Measurements from ENCODE around the gene UTS2B.

Gene UTS2B

DNA sequence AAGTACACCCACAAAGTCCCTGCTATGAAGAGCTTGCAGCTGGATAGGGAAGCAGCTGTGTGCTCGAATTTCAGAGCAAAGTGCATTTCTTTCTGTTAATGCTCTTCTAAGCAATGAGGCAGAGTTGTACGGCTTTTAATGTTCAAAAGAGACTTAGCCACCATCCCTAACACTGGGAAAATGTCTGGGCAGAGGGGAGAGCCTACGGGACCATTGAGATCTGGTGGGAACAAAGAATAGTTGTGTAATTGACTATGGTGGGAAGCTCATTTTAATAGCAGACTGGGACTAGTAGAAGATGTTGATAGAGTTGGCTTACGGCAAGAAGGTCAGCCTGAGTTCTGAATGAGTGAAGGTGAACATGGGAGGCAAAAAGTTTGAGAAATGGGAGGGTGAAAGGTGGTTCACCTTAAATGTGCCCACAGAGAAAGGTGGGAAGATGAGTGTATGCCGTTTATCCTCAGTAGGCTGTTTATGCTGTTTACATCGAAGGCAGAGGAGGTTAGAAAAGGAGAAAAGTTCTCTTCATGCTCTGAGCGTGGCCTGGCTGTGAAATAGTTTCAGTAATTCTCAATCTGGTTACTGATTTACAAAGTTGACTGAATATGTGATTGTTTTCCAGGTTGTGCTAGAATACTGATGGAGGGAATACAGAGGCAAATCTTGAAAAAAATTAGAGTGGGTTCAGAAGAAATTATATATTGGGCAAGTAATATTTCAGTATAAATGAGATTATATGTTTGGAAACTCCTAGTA, 22.9 kb upstream of the UTS2B start:
- H3K4me3 ChIP-seq (ENCODE audit: low read depth, low read length): peak overlapping the region; percentile 9
- no peak for TF ChIP-seq CTCF (IDR thresholded peaks at IDR 0.05; ENCODE audit: insufficient read depth, low read depth, low read length, missing control alignments)
- no peak for DNase-seq (ENCODE audit: low read depth)

GRCh38 chr3:191352014-191352413, 21.7 kb upstream of the UTS2B start:
- no peak overlapping the region for H3K4me3 ChIP-seq (ENCODE audit: low read depth, low read length)
- no peak for TF ChIP-seq CTCF (IDR thresholded peaks at IDR 0.05; ENCODE audit: insufficient read depth, low read depth, low read length, missing control alignments)
- no peak for DNase-seq (ENCODE audit: low read depth)

- no peak for DNase-seq (ENCODE audit: low read depth)
- no peak for TF ChIP-seq CTCF (IDR thresholded peaks at IDR 0.05; ENCODE audit: insufficient read depth, low read depth, low read length, missing control alignments)
These were observed 20.2 kb upstream of the UTS2B start for GRCh38 chr3:191350396-191351090.

DNA sequence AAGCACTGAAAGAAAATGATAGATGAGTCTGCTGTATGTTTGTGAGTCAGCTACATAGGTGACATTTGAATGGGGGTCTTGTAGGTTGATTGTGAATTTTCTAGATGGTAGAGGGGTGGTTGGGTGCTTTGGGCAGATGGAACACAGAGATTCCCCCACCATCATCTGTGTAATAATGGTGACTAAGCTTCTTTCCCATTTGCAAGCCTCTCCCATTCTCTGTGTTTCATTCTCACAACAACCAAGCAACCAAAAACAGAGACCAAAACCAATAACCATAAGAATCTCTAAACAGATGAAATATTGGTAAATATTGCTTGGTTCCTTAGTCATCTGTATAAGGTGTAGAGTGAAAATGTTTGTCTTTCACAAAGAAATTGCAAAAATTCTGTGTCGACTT, 17.8 kb upstream of the UTS2B start:
- no peak for TF ChIP-seq CTCF (IDR thresholded peaks at IDR 0.05; ENCODE audit: insufficient read depth, low read depth, low read length, missing control alignments)
- H3K4me3 ChIP-seq (ENCODE audit: low read depth, low read length): no peak overlapping the region
- no peak for DNase-seq (ENCODE audit: low read depth)

More at GRCh38 chr3:191350396-191351090, 20.2 kb upstream of the UTS2B start:
- no peak overlapping the region for H3K4me3 ChIP-seq (ENCODE audit: low read depth, low read length)

DNA sequence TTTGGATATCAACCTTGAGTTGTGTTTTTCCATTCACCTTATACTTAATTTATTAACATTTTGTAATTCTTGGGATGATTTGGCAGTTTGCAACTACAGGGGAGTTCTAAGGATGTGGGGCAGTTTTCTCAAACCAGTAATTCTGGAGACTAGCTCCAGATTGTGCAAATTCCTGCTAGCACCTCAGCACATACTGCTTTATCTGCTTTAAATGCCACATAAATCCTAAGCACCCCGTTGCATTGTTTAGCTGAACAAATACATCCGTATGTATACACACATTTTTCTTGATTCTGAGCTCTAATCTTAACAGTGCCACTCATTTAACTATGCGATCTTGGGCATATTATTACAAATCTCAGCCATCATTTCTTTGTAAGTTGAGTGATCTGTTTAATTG, 16.9 kb upstream of the UTS2B start:
- no peak overlapping the region for H3K4me3 ChIP-seq (ENCODE audit: low read depth, low read length)
- DNase-seq (ENCODE audit: low read depth): no peak
- no peak for TF ChIP-seq CTCF (IDR thresholded peaks at IDR 0.05; ENCODE audit: insufficient read depth, low read depth, low read length, missing control alignments)

DNA sequence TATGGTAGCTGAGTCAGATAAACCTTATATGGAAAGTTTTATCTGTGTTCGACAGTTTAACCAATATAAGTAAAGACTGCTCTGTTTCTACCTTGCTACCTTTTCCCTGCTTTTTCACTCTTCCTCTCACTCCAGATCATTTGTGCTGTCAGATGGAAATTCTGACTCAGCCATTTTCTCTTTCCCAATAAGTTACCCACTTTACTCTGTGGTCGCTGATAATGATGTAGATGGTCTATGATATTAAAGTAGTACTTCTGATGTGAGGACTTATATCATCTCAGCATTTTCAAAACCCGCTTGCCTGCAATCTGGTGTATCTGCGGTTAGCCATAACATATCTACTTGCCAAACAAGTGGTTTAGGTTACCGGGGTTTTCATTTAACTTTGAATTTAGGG, 15.0 kb upstream of the UTS2B start:
- H3K4me3 ChIP-seq (ENCODE audit: low read depth, low read length): no peak overlapping the region
- no peak for TF ChIP-seq CTCF (IDR thresholded peaks at IDR 0.05; ENCODE audit: insufficient read depth, low read depth, low read length, missing control alignments)
- no peak for DNase-seq (ENCODE audit: low read depth)
